GM21825 (cell line): Measurements from ENCODE around the gene CEACAM16.

Source experiments
- ATAC-seq: cut with Tn5 transposase; IDR thresholded peaks from one replicate; pipeline ENCODE4 v1.9.1; 2021; ENCODE audit warnings: mild to moderate bottlenecking, moderate library complexity; ENCODE audit not compliant: unreplicated experiment

The CEACAM16 gene

GRCh38 chr19:44745887-44746600 is 47.1 kb downstream of the CEACAM16 start:
- ATAC-seq, result no peak

- no peak for ATAC-seq
Measured at GRCh38 chr19:44746616-44746945, 47.6 kb downstream of the CEACAM16 start.

GRCh38 chr19:44746946-44747738 is 48.2 kb downstream of the CEACAM16 start:
- ATAC-seq, result peak; percentile 48

GRCh38 chr19:44747739-44748425 is 48.9 kb downstream of the CEACAM16 start:
- ATAC-seq, result peak; percentile 4

- ATAC-seq, result peak; percentile 31
Measured at GRCh38 chr19:44748426-44749254, 49.7 kb downstream of the CEACAM16 start, which contains the start of gene BCL3. BCL3 (plus strand) TSS chr19:44748708; CDS start chr19:44748791, 83 bp downstream.

GRCh38 chr19:44749292-44749691 is 50.3 kb downstream of the CEACAM16 start:
- no peak for ATAC-seq

- no peak for ATAC-seq
Measured at GRCh38 chr19:44749994-44750393, 51.0 kb downstream of the CEACAM16 start.

- ATAC-seq, result no peak
Measured at GRCh38 chr19:44752123-44752815, 53.3 kb downstream of the CEACAM16 start.

- peak; percentile 54 for ATAC-seq
Measured at GRCh38 chr19:44752816-44753625, 54.1 kb downstream of the CEACAM16 start.

GRCh38 chr19:44753626-44753931 is 54.6 kb downstream of the CEACAM16 start:
- ATAC-seq, result no peak

GRCh38 chr19:44753932-44754749 is 55.2 kb downstream of the CEACAM16 start:
- peak; percentile 29 for ATAC-seq

- ATAC-seq, result no peak
Measured at GRCh38 chr19:44754750-44755080, 55.8 kb downstream of the CEACAM16 start.

- no peak for ATAC-seq
Measured at GRCh38 chr19:44755219-44755618, 56.3 kb downstream of the CEACAM16 start.

- no peak for ATAC-seq
Measured at GRCh38 chr19:44756089-44756562, 57.2 kb downstream of the CEACAM16 start.

- no peak for ATAC-seq
Measured at GRCh38 chr19:44757057-44757734, 58.2 kb downstream of the CEACAM16 start.

GRCh38 chr19:44757735-44758505 is 59.0 kb downstream of the CEACAM16 start:
- ATAC-seq, result no peak

GRCh38 chr19:44758596-44758995 is 59.6 kb downstream of the CEACAM16 start:
- no peak for ATAC-seq
